Mucosa of rectum (tissue), 2 donors: ENCODE measurements around the gene TADA3.
A peak's percentile ranks its signal among the peaks of the same experiment; 100 is the strongest.

Experiments used
- H3K27ac ChIP-seq, 2 donors: one replicate each; pipeline ENCODE4 v1.7.0; 2013; ENCODE audit warnings: inconsistent platforms in 2 of 2, low read depth in 2 of 2, low read length in 2 of 2
- H3K27me3 ChIP-seq, 2 donors: one replicate each; pipeline ENCODE4 v1.7.0; 2013; ENCODE audit warnings: low read length in 2 of 2; ENCODE audit not compliant: control insufficient read depth in 2 of 2, insufficient read depth in 2 of 2
- H3K36me3 ChIP-seq, 2 donors: one replicate each; pipeline ENCODE4 v1.7.0; 2013; ENCODE audit warnings: low read length in 2 of 2; ENCODE audit not compliant: control insufficient read depth in 2 of 2, insufficient read depth in 2 of 2
- H3K4me1 ChIP-seq, 2 donors: one replicate each; pipeline ENCODE4 v1.7.0; 2013; ENCODE audit warnings: low read length in 2 of 2, mild to moderate bottlenecking in 1 of 2; ENCODE audit not compliant: control insufficient read depth in 2 of 2, insufficient read depth in 2 of 2
- H3K4me3 ChIP-seq, 2 donors: one replicate each; pipeline ENCODE4 v1.7.0; 2013; ENCODE audit warnings: low read length in 2 of 2
- H3K9ac ChIP-seq, 2 donors: one replicate each; pipeline ENCODE4 v1.7.0; 2013; ENCODE audit warnings: low read length in 2 of 2, low read depth in 1 of 2, mild to moderate bottlenecking in 1 of 2
- H3K9me3 ChIP-seq, 2 donors: one replicate each; pipeline ENCODE4 v1.7.0; 2013; ENCODE audit warnings: low read length in 2 of 2; ENCODE audit not compliant: control insufficient read depth in 2 of 2
- donor health status: healthy.
- donor health status: Normal muscosa, but diverticular disease.

Gene TADA3

GRCh38 chr3:9826815-9827573 lies 34.7 kb upstream of the TADA3 start:
- Histone ChIP-seq H3K4me1 (no peaks in the 10 kb centered on the region), H3K27ac (no peak overlapping the region), H3K9me3 (no peaks in the 10 kb centered on the region), H3K27me3 (no peaks in the 10 kb centered on the region), H3K9ac (no peak overlapping the region), H3K4me3 (no peak overlapping the region), H3K36me3 (peaks cover 2 to 8% of the 10 kb centered on the region in 2 donors)

GRCh38 chr3:9825451-9826040 lies 33.3 kb upstream of the TADA3 start:
- no peak overlapping the region for H3K4me3 ChIP-seq
- no peak overlapping the region for H3K9ac ChIP-seq
- H3K9me3 ChIP-seq, result no peaks in the 10 kb centered on the region
- peaks cover 2 to 3% of the 10 kb centered on the region in 2 donors for H3K36me3 ChIP-seq
- H3K27ac ChIP-seq, result no peak overlapping the region
- no peaks in the 10 kb centered on the region for H3K27me3 ChIP-seq
- no peaks in the 10 kb centered on the region for H3K4me1 ChIP-seq

GRCh38 chr3:9820946-9821345 lies 28.7 kb upstream of the TADA3 start:
- no peak overlapping the region for H3K27ac ChIP-seq
- no peaks in the 10 kb centered on the region for H3K27me3 ChIP-seq
- peaks cover 6 to 8% of the 10 kb centered on the region in 2 donors for H3K36me3 ChIP-seq
- no peaks in the 10 kb centered on the region for H3K4me1 ChIP-seq
- no peak overlapping the region for H3K4me3 ChIP-seq
- no peaks in the 10 kb centered on the region for H3K9me3 ChIP-seq
- no peak overlapping the region for H3K9ac ChIP-seq

GRCh38 chr3:9820543-9820942 lies 28.3 kb upstream of the TADA3 start:
- peaks cover 6 to 8% of the 10 kb centered on the region in 2 donors for H3K36me3 ChIP-seq
- H3K9ac ChIP-seq, result no peak overlapping the region
- H3K4me3 ChIP-seq, result no peak overlapping the region

GRCh38 chr3:9818666-9819335 lies 26.5 kb upstream of the TADA3 start:
- Histone ChIP-seq H3K9ac (no peak overlapping the region), H3K27me3 (no peaks in the 10 kb centered on the region), H3K9me3 (no peaks in the 10 kb centered on the region), H3K4me3 (no peak overlapping the region), H3K4me1 (no peaks in the 10 kb centered on the region), H3K27ac (no peak overlapping the region), H3K36me3 (peaks cover 6 to 8% of the 10 kb centered on the region in 2 donors)

More at GRCh38 chr3:9820543-9820942, 28.3 kb upstream of the TADA3 start:
- Histone ChIP-seq H3K4me1 (no peaks in the 10 kb centered on the region), H3K9me3 (no peaks in the 10 kb centered on the region), H3K27me3 (no peaks in the 10 kb centered on the region), H3K27ac (no peak overlapping the region)

GRCh38 chr3:9817436-9817835 lies 25.2 kb upstream of the TADA3 start:
- no peak overlapping the region for H3K27ac ChIP-seq
- H3K9me3 ChIP-seq, result no peaks in the 10 kb centered on the region
- no peaks in the 10 kb centered on the region for H3K4me1 ChIP-seq
- H3K27me3 ChIP-seq, result no peaks in the 10 kb centered on the region
- peaks cover 10 to 13% of the 10 kb centered on the region in 2 donors for H3K36me3 ChIP-seq
- no peak overlapping the region for H3K9ac ChIP-seq
- no peak overlapping the region for H3K4me3 ChIP-seq

- no peak overlapping the region for H3K9ac ChIP-seq
- peaks cover 10 to 13% of the 10 kb centered on the region in 2 donors for H3K36me3 ChIP-seq
- peaks cover 0 to under 1% of the 10 kb centered on the region in 2 donors for H3K4me1 ChIP-seq
- no peak overlapping the region for H3K4me3 ChIP-seq
- H3K27me3 ChIP-seq, result no peaks in the 10 kb centered on the region
- no peak overlapping the region for H3K27ac ChIP-seq
- no peaks in the 10 kb centered on the region for H3K9me3 ChIP-seq
These were observed 23.7 kb upstream of the TADA3 start for GRCh38 chr3:9815986-9816385.

GRCh38 chr3:9812870-9813483 lies 20.7 kb upstream of the TADA3 start:
- Histone ChIP-seq H3K27me3 (no peaks in the 10 kb centered on the region), H3K36me3 (peaks cover 4% of the 10 kb centered on the region in 2 donors), H3K27ac (no peak overlapping the region), H3K4me1 (peaks cover 16 to 22% of the 10 kb centered on the region in 2 donors), H3K4me3 (no peak overlapping the region), H3K9me3 (no peaks in the 10 kb centered on the region), H3K9ac (no peak overlapping the region)

- H3K9ac ChIP-seq, result peak overlapping the region; percentile 63 to 85
- H3K4me3 ChIP-seq, result peak overlapping the region; percentile 67 to 77
- H3K9me3 ChIP-seq, result no peaks in the 10 kb centered on the region
- H3K4me1 ChIP-seq, result peaks cover 16 to 22% of the 10 kb centered on the region in 2 donors
- peaks cover 13 to 18% of the 10 kb centered on the region in 2 donors for H3K36me3 ChIP-seq
- no peak overlapping the region for H3K27ac ChIP-seq
- no peaks in the 10 kb centered on the region for H3K27me3 ChIP-seq
These were observed 18.6 kb upstream of the TADA3 start for GRCh38 chr3:9810846-9811245.

GRCh38 chr3:9810433-9810770 lies 18.1 kb upstream of the TADA3 start:
- Histone ChIP-seq H3K9me3 (no peaks in the 10 kb centered on the region), H3K4me1 (peaks cover 16 to 22% of the 10 kb centered on the region in 2 donors), H3K27me3 (no peaks in the 10 kb centered on the region), H3K4me3 (peak overlapping the region; percentile 67 to 77), H3K9ac (peak overlapping the region; percentile 63 to 85), H3K36me3 (peaks cover 17 to 22% of the 10 kb centered on the region in 2 donors), H3K27ac (peak overlapping the region; percentile 94 to 97)
